Fibroblast of lung (primary cell): ENCODE results near the gene TMTC3.

Source experiments
- CTCF ChIP-seq, 2 donors: IDR thresholded peaks in 1 of 2; conservative IDR thresholded peaks in 1 of 2; 1 replicate in 1 of 2; 2 replicates in 1 of 2; pipeline ENCODE4 v1.5.1; 2011 to 2012; ENCODE audit warnings: low read length in 2 of 2, control low read depth in 1 of 2, inconsistent platforms in 1 of 2, low read depth in 1 of 2, mild to moderate bottlenecking in 1 of 2
- EZH2 ChIP-seq: IDR thresholded peaks from 2 replicates; pipeline ENCODE4 v1.5.1; 2012; ENCODE audit warnings: low read length, control low read depth, mild to moderate bottlenecking; ENCODE audit errors: missing control alignments

- TF ChIP-seq CTCF (conservative IDR thresholded peaks at IDR 0.05 in 1 of 2, IDR thresholded peaks at IDR 0.05 in 1 of 2; ENCODE audit: low read depth in 1 of 2, low read length in 2 of 2) (no peak), EZH2 (no peak)
These were observed 64.5 kb downstream of the TMTC3 start for GRCh38 chr12:88206601-88207000.
